ENCODE results near the gene FRS2.
A peak's percentile ranks its signal among the peaks of the same experiment; 100 is the strongest.
"Not testable (repeated sequence)": the region's sequence is repeated elsewhere in the genome, so short reads cannot be mapped to it uniquely, and the experiment has no call there.

FRS2 gene, protein sequence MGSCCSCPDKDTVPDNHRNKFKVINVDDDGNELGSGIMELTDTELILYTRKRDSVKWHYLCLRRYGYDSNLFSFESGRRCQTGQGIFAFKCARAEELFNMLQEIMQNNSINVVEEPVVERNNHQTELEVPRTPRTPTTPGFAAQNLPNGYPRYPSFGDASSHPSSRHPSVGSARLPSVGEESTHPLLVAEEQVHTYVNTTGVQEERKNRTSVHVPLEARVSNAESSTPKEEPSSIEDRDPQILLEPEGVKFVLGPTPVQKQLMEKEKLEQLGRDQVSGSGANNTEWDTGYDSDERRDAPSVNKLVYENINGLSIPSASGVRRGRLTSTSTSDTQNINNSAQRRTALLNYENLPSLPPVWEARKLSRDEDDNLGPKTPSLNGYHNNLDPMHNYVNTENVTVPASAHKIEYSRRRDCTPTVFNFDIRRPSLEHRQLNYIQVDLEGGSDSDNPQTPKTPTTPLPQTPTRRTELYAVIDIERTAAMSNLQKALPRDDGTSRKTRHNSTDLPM

DNA sequence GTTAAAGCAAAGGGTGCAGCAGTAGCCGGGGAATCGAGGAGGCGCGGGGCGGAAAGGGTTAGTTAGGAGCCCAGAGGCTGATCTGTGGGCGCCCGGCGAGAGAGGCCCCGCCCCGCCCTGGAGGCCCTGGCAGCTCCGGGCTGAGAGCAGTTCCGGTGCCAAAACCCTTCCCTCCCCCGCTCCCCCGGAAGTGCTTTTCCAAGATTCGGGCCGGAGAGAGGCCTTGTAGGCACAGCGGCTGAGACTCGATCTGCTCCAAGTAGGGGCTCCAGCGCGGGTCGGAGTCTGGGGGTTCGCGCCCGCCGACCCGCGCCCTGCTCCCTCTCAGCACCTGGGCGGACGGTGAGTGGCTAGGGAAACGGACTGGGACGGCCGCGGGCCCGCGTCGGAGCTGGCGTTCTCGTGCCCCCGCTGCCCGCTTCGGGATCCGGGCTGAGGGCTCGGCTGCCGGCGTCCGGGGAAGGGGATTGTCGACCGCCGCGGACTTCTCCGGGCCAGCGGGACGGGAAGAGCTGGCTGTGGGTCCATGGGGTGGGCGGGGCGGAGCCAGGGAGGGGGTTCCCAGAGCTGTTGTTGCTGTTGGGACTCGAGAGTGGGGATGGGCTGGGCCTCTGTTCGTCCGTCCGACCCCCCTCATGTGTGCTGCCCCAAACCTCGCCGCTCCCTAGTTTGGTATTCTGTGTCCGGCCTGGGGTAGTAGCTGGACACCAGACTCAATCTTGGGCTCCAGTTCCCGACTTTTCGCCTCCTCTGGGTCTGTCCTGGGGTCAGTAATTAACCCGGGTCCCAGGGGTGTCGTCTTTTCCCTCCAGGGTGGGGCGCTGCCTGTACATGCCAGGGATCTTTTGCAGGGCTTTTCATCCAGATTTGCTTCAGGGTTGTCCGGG lies at the start of gene FRS2:
Gene FRS2, plus strand, starts transcription at position 200 of the 887 bp plus-strand sequence. CDS start 98,643 bp downstream, outside the sequence.
- DNase-seq, result peak; percentile 90 to 99 (median 97)
- intact Hi-C loops (cut with DNase I), result loop anchor here (5.0 kb wide), 1 partner anchor 102 kb away; no protein-coding TSS in a partner anchor

DNA sequence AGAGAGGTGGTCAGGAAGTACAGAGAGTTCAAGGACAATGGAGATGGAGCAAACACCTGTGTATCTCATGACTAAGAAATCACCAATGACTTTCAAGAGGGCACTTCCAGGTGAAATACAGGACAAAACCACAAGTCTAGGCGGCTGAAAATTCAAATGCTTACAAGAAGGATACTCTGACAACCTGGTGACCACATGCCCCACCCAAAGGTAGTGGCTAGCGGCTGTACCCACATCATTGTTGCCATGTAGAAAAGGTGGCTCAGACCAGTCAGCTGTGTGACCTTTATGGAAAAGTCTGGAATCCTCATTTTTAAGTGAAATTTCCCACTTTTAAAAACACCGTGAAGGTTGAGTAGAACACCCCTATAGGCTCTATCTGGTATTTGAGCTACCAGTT lies 48.6 kb upstream of the FRS2 start:
- intact Hi-C loops (cut with DNase I), result no loop called here
- no peak for DNase-seq

DNA sequence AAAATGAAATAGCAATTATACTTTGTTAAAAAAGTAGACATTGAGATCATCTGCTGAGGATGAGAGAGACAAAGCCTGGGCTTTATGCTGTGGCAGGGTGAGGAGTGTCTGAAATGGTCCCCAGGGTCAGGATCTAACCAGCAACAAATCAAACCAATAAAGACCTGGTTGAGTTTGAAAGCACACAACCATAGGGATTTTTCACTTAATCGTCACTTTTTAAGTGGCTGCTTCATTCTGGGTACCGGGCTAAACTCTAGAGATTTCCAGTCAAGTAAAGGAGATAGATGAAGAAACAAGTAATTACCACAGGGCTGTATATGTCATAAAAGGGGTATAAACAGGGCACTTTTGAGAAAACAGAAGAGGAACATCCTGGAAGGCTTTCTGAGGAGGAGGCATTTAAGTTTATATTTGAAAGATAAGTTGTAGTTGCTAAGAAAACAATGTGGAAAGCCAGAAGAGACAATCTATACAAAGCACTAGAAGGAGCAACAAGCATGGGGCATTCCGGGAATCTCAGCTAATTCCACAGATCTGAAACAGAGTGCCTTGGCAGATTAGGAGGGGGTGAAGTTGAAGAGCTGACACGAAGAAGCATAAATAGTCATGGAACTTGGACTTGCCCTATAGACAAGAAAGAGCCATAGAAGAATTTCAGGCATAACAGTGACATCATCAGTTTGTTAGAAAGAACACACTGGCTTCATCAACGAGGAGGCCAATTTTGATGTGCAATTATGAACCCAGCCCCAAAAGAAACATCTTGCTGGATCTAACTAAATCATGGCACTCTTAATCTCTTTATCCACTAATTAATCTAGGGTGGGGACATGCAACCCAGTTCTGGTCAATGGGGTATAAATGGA lies 46.9 kb upstream of the FRS2 start:
- DNase-seq, result no peak
- intact Hi-C loops (cut with DNase I), result no loop called here

DNA sequence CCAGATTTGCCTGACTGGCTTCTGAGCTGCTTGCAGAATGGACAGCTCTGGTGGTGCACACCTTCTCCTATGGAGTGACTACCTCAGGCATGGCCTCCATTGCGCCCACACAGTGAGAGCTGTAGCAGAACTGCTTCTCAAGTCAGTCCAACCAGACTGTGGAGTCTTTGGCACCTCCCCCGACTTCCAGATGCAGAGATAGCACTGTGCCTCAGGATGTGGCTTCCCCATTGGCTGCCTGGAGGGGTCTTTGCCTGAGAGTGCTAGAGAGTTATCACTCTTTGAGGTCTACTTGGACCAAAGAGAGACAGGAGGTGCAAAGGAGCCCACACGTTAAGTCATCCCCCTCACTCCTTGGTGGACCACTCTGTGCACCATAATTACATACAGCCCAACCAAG lies 44.8 kb upstream of the FRS2 start:
- intact Hi-C loops (cut with DNase I), result no loop called here
- no peak for DNase-seq

DNA sequence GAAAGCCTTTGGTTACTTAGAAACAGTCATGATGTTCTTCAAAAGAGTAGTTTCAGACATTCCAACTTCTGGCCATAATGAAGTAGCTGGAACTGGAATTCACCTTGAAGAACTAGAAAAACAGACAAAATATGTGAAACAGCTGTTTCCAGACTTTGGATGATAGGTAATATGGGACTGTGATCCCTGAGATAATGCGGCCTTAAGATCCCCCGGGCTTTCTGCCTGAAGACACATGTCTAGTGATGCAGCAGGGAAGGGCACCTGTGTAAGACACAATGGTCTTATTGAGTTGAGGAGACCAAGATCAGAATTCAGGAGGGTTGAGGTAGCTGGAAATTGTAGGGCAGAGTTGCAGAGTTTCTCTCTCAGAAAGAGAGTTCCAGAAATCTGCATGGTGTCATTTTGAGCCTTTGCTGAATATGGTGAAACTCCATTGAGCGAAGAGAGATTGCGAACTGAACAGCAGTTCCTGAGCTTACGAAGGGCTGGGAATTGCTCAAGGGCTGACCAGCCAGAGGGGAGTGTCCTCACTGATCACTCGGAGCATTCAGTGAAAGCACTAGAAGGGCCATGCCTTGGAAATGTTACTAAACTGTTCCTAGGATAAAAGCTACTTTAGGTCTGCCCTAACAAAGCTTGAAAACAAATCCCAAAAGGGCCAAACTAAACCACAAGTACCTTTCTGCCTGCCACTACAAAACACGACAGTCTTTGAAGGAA lies 41.7 kb upstream of the FRS2 start:
- intact Hi-C loops (cut with DNase I), result no loop called here
- no peak for DNase-seq

DNA sequence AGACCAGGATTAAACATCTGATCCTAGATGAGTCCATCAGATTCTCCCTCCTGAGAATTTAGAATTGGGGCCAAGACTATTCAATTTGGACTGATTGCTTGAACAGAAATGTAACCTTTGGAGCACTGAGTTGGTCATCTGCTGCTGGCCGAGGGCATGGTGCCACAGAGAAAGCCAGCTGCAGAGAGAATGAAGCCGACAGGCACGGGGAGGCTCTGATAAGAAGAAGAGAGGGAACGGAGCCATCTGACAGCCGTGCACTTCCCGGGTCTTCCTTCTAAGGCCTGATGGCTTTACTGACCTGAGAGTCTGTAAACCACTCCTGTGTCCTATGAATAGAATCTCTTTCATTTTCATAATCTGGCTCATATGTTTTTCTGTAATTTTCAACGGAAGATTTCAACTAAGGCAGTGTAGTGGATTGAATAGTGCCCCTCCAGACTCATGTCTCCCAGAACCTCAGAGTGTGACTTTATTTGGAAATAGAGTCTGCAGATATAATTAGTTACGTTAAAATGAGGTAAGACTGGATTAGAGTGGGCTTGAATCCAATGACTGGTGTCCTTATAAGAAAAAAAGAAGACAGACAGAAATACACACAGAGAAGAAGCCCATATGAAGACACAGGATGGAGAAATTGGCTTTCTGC lies 39.1 kb upstream of the FRS2 start:
- peak in 41 of 42 donors; percentile 7 to 77 (median 37) for DNase-seq
- intact Hi-C loops (cut with DNase I), result no loop called here

DNA sequence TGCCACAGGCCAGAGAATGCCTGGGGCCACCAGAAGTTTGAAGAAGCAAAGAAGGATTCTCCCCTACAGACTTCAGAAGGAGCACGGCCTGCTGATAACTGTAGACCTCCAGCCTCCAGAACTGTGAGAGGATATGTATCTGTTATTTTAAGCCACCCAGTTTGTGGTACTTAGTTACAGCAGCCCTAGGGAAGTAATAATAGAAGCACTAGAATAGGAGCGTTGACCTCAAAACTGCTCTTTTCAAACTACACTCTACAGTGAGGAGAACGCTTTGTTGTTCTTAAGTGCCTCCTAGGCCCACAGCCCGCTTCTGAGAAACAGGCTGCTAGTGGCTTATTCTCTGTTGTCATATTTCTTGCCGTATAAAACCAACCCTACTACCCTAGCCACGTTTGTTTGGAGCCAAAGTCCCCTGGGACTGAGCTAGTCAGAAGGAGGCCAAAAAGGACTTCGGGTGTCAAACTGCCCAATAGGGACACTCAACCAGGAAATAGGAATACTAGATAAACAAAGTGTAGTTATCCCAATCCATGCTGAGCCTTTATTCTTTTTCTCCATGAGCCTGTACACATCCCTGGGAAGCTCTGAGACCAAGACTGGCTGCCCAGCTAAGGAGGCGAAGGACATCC lies 38.5 kb upstream of the FRS2 start:
- intact Hi-C loops (cut with DNase I), result no loop called here

DNA sequence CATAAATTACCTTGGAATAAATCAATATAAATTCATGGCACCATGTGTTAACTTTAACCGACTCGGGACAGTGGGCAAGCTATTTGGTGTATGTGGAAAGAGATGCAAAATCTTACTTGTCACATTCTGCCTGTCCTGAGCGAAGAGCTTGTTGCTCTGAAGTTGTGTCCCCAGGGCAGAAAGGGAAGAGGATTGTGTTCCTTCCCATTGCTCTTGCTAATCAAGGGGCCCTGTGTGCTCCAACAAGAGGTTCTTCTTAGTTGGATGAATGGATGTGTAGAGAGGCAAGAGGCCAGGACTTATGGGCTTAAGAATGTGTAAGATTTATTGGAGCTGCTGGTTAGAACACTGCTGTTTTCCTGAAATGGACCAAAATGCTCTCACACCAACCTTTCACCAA lies 36.5 kb upstream of the FRS2 start:
- intact Hi-C loops (cut with DNase I), result no loop called here
- DNase-seq, result no peak

More for the DNA sequence above, 38.5 kb upstream of the FRS2 start:
- no peak for DNase-seq

DNA sequence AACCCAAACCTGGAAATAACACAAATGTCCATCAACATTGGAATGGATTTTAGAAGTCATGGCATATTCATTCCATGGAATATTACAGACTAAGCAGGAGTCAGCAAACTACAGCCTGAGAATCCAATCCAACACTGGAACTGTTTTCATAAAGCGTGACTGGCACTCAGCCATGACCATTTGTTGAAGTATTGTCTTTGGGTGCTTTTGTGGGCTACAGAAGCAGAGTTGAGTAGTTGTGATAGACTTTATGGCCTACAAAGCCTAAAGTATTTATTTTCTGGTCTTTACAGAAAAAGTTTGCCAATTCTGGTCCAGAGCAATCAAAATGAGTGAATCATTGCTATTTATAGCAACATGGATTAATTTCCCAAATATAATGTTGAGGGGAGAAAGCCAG lies 34.5 kb upstream of the FRS2 start:
- DNase-seq, result peak in 5 of 42 donors; percentile 16 to 59 (median 30)
- intact Hi-C loops (cut with DNase I), result no loop called here

DNA sequence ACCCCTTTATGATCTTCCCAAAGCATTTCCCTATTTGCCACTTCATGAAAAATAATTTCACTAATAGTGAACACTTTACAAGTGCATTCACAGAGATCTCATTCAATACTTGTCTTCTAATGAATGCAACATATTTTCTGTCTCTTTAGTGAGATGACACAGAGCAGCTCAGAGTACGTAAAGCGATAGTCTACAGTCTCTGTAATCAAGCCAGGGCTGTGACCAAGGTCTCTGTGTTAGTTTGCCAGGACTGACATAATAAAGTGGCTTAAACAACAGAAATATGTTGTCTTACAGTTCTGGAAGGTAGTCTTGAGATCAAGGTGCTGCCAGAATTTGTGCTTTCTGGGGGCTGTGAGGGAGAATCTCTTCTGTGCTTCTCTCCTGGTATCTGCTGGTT lies 33.1 kb upstream of the FRS2 start:
- DNase-seq, result no peak
- intact Hi-C loops (cut with DNase I), result no loop called here

DNA sequence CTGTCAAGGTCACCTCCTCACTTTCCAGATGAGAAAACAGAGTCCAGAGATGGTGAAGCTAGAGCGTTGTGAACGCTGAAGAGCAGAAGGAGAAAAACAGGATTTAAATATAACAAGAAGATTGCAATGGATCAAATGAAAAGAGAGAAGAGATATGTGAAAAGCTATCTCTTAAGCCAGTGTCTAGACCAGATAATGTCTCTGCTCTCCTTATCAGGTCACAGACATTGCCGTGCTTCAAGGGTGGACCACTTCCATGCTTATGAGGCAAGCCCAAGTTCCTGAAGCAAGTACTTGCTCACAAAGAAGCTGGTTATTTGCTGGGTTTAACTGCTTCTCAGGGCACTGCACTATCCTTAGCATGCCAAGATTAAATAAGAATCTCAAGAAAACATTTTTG lies 31.6 kb upstream of the FRS2 start:
- intact Hi-C loops (cut with DNase I), result no loop called here
- no peak for DNase-seq

DNA sequence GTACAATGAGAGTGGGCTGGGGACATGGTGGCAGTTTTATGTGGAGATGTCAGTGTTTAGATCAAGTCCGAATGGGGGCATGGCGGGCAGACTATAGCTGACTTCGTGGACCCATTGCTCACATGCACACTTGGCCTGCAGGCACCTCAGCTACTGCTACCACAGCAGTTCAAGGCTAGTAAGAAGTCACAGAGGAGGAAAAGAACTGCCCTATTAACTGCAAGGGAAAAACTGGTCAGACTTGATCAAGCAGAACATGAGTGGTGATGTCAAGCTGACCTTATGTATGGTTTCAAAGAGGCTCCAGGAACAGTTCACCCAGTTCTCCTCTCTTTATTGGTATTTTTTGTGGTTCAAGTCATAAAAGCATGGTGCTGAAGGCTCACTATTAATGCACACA lies 30.2 kb upstream of the FRS2 start:
- no peak for DNase-seq

DNA sequence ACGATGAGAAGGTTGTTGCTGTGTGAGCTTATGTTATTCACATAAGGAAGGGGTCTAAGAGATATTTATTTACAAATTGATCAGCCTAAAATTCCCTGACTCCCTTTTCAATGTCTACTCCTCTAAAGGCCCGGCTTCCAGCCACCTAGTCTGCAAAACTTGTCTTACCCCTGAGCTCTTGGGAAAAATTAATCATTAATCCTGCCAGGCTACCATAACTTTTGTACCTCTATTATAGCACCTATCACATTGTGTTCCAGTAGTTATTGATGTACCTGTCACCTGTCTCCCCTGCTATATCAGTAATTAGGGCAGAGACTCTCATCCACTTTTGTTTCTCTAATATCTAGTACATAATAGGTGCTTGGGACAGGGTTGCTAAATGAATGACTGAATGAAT lies 29.3 kb upstream of the FRS2 start:
- DNase-seq, result no peak
- intact Hi-C loops (cut with DNase I), result no loop called here

More for the DNA sequence above, 30.2 kb upstream of the FRS2 start:
- intact Hi-C loops (cut with DNase I), result no loop called here

DNA sequence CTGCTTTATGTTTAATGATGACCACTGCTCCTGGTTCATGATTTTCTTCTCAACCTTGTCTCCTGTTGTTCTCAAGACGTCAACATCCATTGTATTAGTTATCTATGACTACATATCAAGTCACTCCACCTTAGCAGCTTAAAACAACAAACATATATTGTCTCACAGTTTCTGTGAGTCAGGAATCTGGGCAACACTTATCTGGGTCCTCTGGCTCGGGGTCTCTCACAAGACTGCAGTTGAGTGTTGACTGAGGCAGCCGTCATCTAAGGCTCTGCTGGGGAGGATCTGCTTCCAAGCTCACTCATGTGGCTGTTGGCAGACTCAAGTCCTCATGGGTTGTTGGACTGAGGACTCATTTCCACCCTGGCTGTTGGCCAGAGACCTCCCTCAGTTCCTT lies 27.3 kb upstream of the FRS2 start:
- intact Hi-C loops (cut with DNase I), result no loop called here
- no peak for DNase-seq

DNA sequence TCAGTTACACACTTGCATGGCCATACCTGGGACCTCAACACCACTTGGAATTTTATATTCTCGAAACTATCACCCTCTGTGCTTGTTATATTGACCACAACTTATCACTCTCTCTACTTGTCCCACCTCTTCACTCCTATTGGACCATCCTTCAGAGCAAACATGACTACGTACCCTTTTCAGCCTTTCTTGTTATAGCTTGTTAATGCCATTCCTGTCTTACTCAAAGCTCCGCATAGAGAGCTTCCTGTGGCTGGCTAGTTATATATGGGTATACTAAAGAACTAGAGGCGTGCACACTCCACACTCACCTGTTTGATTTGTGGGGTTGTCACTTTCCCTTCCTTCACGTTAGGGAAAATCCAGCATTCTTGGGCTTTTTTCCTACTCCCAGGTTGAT lies 26.3 kb upstream of the FRS2 start:
- intact Hi-C loops (cut with DNase I), result no loop called here
- no peak for DNase-seq

DNA sequence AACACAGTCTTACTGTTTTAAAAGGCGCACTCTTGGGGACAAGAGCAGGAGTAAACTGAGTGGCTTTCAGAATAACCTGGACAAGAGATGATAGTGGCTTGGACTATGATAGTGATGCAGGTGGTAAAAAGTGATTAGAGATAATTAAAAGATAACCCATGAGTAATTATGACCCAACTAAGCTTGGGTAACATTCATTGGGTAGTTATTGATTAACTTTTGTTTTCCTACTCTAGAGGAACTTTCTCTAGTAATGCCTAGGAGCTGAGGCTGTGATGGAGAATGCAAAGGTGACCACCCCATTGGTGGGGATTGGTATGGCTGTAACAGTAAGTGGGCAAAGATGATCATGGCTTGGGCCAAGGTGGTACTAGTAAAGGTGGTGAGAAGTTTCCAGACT lies 22.3 kb upstream of the FRS2 start:
- no peak for DNase-seq
- intact Hi-C loops (cut with DNase I), result no loop called here

DNA sequence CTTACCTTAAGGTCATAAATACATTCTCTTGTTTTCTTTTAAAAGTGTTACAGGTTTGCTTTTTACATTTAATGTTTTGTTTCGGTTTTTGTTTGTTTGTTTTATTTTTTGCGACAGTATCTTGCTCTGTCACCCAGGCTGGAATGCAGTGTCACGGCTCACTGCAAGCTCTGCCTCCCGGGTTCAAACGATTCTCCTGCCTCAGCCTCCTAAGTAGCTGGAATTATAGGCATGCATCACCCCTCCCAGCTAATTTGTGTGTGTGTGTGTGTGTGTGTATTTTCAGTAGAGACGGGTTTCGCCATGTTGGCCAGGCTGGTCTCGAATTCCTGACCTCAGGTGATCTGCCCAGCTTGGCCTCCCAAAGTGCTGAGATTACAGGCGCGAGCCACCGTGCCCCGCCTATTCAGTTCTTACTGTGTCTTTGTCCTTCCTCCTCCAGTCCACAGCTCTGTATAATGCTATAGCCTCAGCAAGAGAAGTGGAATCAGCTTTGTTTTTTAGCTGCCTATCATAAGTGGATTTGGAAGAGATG lies 17.5 kb upstream of the FRS2 start:
- intact Hi-C loops (cut with DNase I); DNase-seq: not testable (repeated sequence)
